H1 (cell line): ENCODE measurements around the gene NCAPD3. TPM values are rescaled to one million over a fixed set of nuclear protein-coding genes. Genes with fewer than 3 reads are reported as not detected.

Experiments
- CTCF ChIA-PET: fragments of 300-600 bp; sonication (Branson Sonifier 250); formaldehyde crosslinking; loops from one replicate; lab custom pipeline; 2021; ENCODE audit not compliant: partially characterized antibody; lab: Charles Lee
- POLR2A ChIA-PET: fragments of 300-600 bp; sonication (Branson Sonifier 250); formaldehyde crosslinking; loops from one replicate; lab custom pipeline; 2021; ENCODE audit warnings: inconsistent platforms; ENCODE audit not compliant: partially characterized antibody; lab: Charles Lee
- DNase-seq, 2 experiments: peaks; one replicate each; pipeline versions ENCODE4 v3.0.0 to v3.0.0-alpha.2; 2010 to 2022; ENCODE audit warnings: low spot score in 2 of 2, low read depth in 1 of 2, mixed read lengths in 1 of 2
- FAIRE-seq: peaks from 2 replicates; lab custom pipeline; 2011; peaks lifted over from hg19 to GRCh38; lab: Jason Lieb, UNC
- H2AFZ ChIP-seq: 2 replicates; pipeline ENCODE4 v1.8.1; 2012; ENCODE audit warnings: low read length, inconsistent platforms
- H2AK5ac ChIP-seq: 2 replicates; pipeline ENCODE4 v1.6.1; 2013; ENCODE audit warnings: low read depth, low read length
- H2BK120ac ChIP-seq: replicated peaks from 2 replicates; pipeline ENCODE3; 2013; ENCODE audit warnings: low read depth, low read length, inconsistent platforms
- H2BK12ac ChIP-seq: 2 replicates; pipeline ENCODE4 v1.6.1; 2013; ENCODE audit warnings: low read depth, low read length
- H2BK15ac ChIP-seq: 2 replicates; pipeline ENCODE4 v1.6.1; 2013; ENCODE audit warnings: low read length
- H2BK20ac ChIP-seq: 2 replicates; pipeline ENCODE4 v1.6.1; 2013; ENCODE audit warnings: low read length
- H2BK5ac ChIP-seq: 2 replicates; pipeline ENCODE4 v1.6.1; 2013; ENCODE audit warnings: low read depth, low read length
- H3K14ac ChIP-seq: 2 replicates; pipeline ENCODE4 v1.6.1; 2013; ENCODE audit warnings: inconsistent platforms; ENCODE audit not compliant: insufficient read length
- H3K18ac ChIP-seq: 2 replicates; pipeline ENCODE4 v1.6.1; 2013; ENCODE audit warnings: low read length; ENCODE audit errors: extremely low read depth
- H3K23ac ChIP-seq: 2 replicates; pipeline ENCODE4 v1.6.1; 2013; ENCODE audit warnings: inconsistent platforms; ENCODE audit not compliant: insufficient read length
- H3K23me2 ChIP-seq: 2 replicates; pipeline ENCODE4 v1.6.1; 2013; ENCODE audit warnings: low read depth, low read length
- H3K27ac ChIP-seq: 2 replicates; pipeline ENCODE4 v1.6.1; 2011; ENCODE audit warnings: low read depth, low read length, inconsistent platforms
- H3K27me3 ChIP-seq, 4 experiments: replicated peaks in 1 of 4; 1 replicate in 1 of 4; 2 replicates in 3 of 4; pipeline versions ENCODE4 v1.6.1 to v1.8.1; 2011 to 2013; ENCODE audit warnings: low read length in 3 of 4, mild to moderate bottlenecking in 3 of 4, inconsistent platforms in 2 of 4, mixed read lengths in 2 of 4, moderate library complexity in 1 of 4; ENCODE audit not compliant: control insufficient read depth in 3 of 4, insufficient read depth in 3 of 4; ENCODE audit errors: extremely low read depth in 1 of 4
- H3K36me3 ChIP-seq, 4 experiments: 2 replicates each; pipeline versions ENCODE4 v1.6.1 to v1.8.1; 2011 to 2013; ENCODE audit warnings: mild to moderate bottlenecking in 4 of 4, low read length in 3 of 4, moderate library complexity in 2 of 4, control low read depth in 1 of 4, inconsistent platforms in 1 of 4; ENCODE audit not compliant: insufficient read depth in 4 of 4, control insufficient read depth in 2 of 4
- H3K4ac ChIP-seq: replicated peaks from 2 replicates; pipeline ENCODE3; 2013; ENCODE audit warnings: low read length, low read depth, mixed read lengths, inconsistent platforms; ENCODE audit not compliant: insufficient read length
- H3K4me1 ChIP-seq, 4 experiments: replicated peaks in 1 of 4; 1 replicate in 1 of 4; 2 replicates in 3 of 4; pipeline versions ENCODE4 v1.6.1 to v1.8.1; 2011 to 2013; ENCODE audit warnings: low read length in 3 of 4, inconsistent platforms in 2 of 4, mixed read lengths in 1 of 4; ENCODE audit not compliant: insufficient read depth in 4 of 4, control insufficient read depth in 3 of 4
- H3K4me2 ChIP-seq, 2 experiments: 2 replicates each; pipeline versions ENCODE4 v1.6.1 to v1.8.1; 2011 to 2013; ENCODE audit warnings: low read depth in 2 of 2, low read length in 2 of 2, control low read depth in 1 of 2, inconsistent platforms in 1 of 2, mild to moderate bottlenecking in 1 of 2; ENCODE audit not compliant: insufficient read depth in 1 of 2
- H3K4me3 ChIP-seq, 4 experiments: fragments of 200-600, 300-600 bp in 1 of 4; sonication (generic), shearing (Covaris generic), sonication (Bioruptor Twin) in 1 of 4; 2 replicates each; pipeline versions ENCODE4 v1.5.1 to v1.8.1; 2011 to 2016; ENCODE audit warnings: low read length in 4 of 4, low read depth in 3 of 4, control low read depth in 2 of 4, inconsistent platforms in 2 of 4, mild to moderate bottlenecking in 2 of 4, mixed read lengths in 1 of 4, moderate library complexity in 1 of 4; ENCODE audit not compliant: insufficient read depth in 2 of 4; ENCODE audit errors: extremely low read depth in 1 of 4
- H3K56ac ChIP-seq: replicated peaks from 2 replicates; pipeline ENCODE3; 2013; ENCODE audit warnings: low read depth, mild to moderate bottlenecking, mixed read lengths, low read length, inconsistent platforms; ENCODE audit not compliant: insufficient read length
- H3K79me1 ChIP-seq: 2 replicates; pipeline ENCODE4 v1.6.1; 2013; ENCODE audit warnings: low read depth, low read length, control low read depth
- H3K79me2 ChIP-seq, 2 experiments: 2 replicates each; pipeline versions ENCODE4 v1.6.1 to v1.8.1; 2012 to 2013; ENCODE audit warnings: low read length in 2 of 2, mild to moderate bottlenecking in 2 of 2, inconsistent platforms in 1 of 2; ENCODE audit not compliant: insufficient read depth in 2 of 2, control insufficient read depth in 1 of 2
- H3K9ac ChIP-seq, 4 experiments: replicated peaks in 1 of 4; 1 replicate in 1 of 4; 2 replicates in 3 of 4; pipeline versions ENCODE4 v1.6.1 to v1.8.1; 2011 to 2013; ENCODE audit warnings: low read depth in 3 of 4, low read length in 3 of 4, control low read depth in 2 of 4, mild to moderate bottlenecking in 2 of 4, moderate library complexity in 2 of 4, inconsistent platforms in 1 of 4; ENCODE audit errors: extremely low read depth in 1 of 4
- H3K9me3 ChIP-seq, 2 experiments: 2 replicates each; pipeline versions ENCODE4 v1.6.1 to v1.8.1; 2012 to 2013; ENCODE audit warnings: mild to moderate bottlenecking in 2 of 2, moderate library complexity in 2 of 2, control low read depth in 1 of 2, inconsistent platforms in 1 of 2, low read depth in 1 of 2, low read length in 1 of 2, mixed read lengths in 1 of 2; ENCODE audit not compliant: insufficient read depth in 2 of 2
- H4K20me1 ChIP-seq, 2 experiments: replicated peaks in 1 of 2; 2 replicates each; pipeline versions ENCODE3 to v1.8.1; 2011 to 2013; ENCODE audit warnings: inconsistent platforms in 2 of 2, low read length in 2 of 2, mild to moderate bottlenecking in 1 of 2; ENCODE audit not compliant: insufficient read depth in 2 of 2, control insufficient read depth in 1 of 2
- H4K5ac ChIP-seq: 2 replicates; pipeline ENCODE4 v1.6.1; 2013; ENCODE audit warnings: low read length, low read depth, mixed read lengths, inconsistent platforms; ENCODE audit not compliant: insufficient read length
- H4K8ac ChIP-seq: 2 replicates; pipeline ENCODE4 v1.8.0; 2013; ENCODE audit warnings: mild to moderate bottlenecking, moderate library complexity, low read length, inconsistent platforms; ENCODE audit not compliant: insufficient read depth; ENCODE audit errors: extremely low read depth
- H4K91ac ChIP-seq: replicated peaks from 2 replicates; pipeline ENCODE3; 2013; ENCODE audit warnings: low read length, mixed read lengths, inconsistent platforms; ENCODE audit not compliant: insufficient read length
- CTCF ChIP-seq, 3 experiments: IDR thresholded peaks; 1 replicate in 2 of 3; 2 replicates in 1 of 3; pipeline versions ENCODE4 v1.5.1 to v1.6.1; 2011; ENCODE audit warnings: low read length in 3 of 3, mild to moderate bottlenecking in 3 of 3, inconsistent platforms in 2 of 3, low read depth in 1 of 3, moderate library complexity in 1 of 3; ENCODE audit not compliant: insufficient read depth in 1 of 3; ENCODE audit errors: control extremely low read depth in 1 of 3
- RAD21 ChIP-seq, 2 experiments: IDR thresholded peaks in 1 of 2; conservative IDR thresholded peaks in 1 of 2; 2 replicates each; pipeline ENCODE4 v1.6.1; 2011; ENCODE audit warnings: low read depth in 2 of 2, low read length in 2 of 2, improper control_type of control experiment in 1 of 2, inconsistent platforms in 1 of 2, mild to moderate bottlenecking in 1 of 2, moderate library complexity in 1 of 2
- TAF7 ChIP-seq: optimal IDR thresholded peaks from 2 replicates; pipeline ENCODE3; 2011; ENCODE audit warnings: low read depth, mild to moderate bottlenecking, inconsistent platforms, low read length, moderate library complexity, borderline replicate concordance
- TEAD4 ChIP-seq: IDR thresholded peaks from 2 replicates; pipeline ENCODE4 v1.6.1; 2012; ENCODE audit warnings: low read depth, low read length, inconsistent platforms, mixed read lengths
- WGBS, 2 experiments: shearing (Covaris generic) in 1 of 2; methylation state at CpG; one replicate each; pipeline versions ENCODE4 v1.1.6 to v1.1.7; 2013 to 2015; ENCODE audit warnings: low lambda C conversion rate in 2 of 2, mixed read lengths in 2 of 2, inconsistent platforms in 1 of 2, low coverage in 1 of 2, missing lambda C conversion rate in 1 of 2; ENCODE audit not compliant: insufficient replicate concordance in 2 of 2, insufficient coverage in 1 of 2, insufficient read length in 1 of 2; ENCODE audit errors: extremely low coverage in 1 of 2, missing lambda C conversion rate in 1 of 2; 5-methylcytosine and 5-hydroxymethylcytosine counted together
- polyA plus RNA-seq, 7 experiments: library from polyadenylated mRNA; depleted of rRNA in 3 of 7; stranded (reverse) in 5 of 7; unstranded in 2 of 7; fragments of >200 nt in 5 of 7; fragments of 200-250 nt in 2 of 7; gene quantifications; 1 replicate in 5 of 7; 2 replicates in 1 of 7; 4 replicates in 1 of 7; pipeline versions ENCODE4 v1.2.1 to v1.2.3, GENCODE V29; 2011 to 2013; ENCODE audit warnings: missing spikeins in 2 of 7, mixed read lengths in 2 of 7
- total RNA-seq: library from RNA; stranded (reverse); fragmentation: NEBNext Ultra II Directional; extraction: Animal tissue kit (Norgen Biotek cat#: 25700); gene quantifications from 2 replicates; pipeline ENCODE4 v1.2.1, GENCODE V29; 2021

NCAPD3 gene
- total and polyA plus RNA-seq, 2 of the 8 experiments (the other 6 are each of a cell fraction or from before 2014, with no cell fraction given), result 26.5 to 55.2 TPM

- 81% methylated on average over 10 of the region's 10 CpGs; no CpG with 5 or more reads in 1 of the 2 experiments for WGBS, 2 experiments
- no peak overlapping the region for H3K18ac ChIP-seq
- FAIRE-seq, result peak; percentile 82
These were observed 83.9 kb downstream of the NCAPD3 start for GRCh38 chr11:134139873-134140331.

More at GRCh38 chr11:134139873-134140331, 83.9 kb downstream of the NCAPD3 start:
- H3K23ac ChIP-seq, result no peak overlapping the region
- peaks cover 0 to 35% (median 9%) of the 10 kb centered on the region in 4 experiments; a peak in 5 of 8 replicates for H3K36me3 ChIP-seq
- CTCF ChIA-PET, result interaction anchor here (0.6 to 3.1 kb wide), 26 partner anchors 9 to 240 kb away, joined by 3 to 41 read pairs (median 4); no protein-coding TSS in a partner anchor
- H4K20me1 ChIP-seq, result no peaks in the 10 kb centered on the region
- no peak overlapping the region for H2BK120ac ChIP-seq
- no peaks in the 10 kb centered on the region for H3K27me3 ChIP-seq
- H3K9ac ChIP-seq, result no peak overlapping the region
- no peak overlapping the region for H3K4me3 ChIP-seq
- H2BK5ac ChIP-seq, result no peak overlapping the region
- no peak overlapping the region for H3K56ac ChIP-seq
- no peak overlapping the region for H3K4ac ChIP-seq
- H4K5ac ChIP-seq, result no peak overlapping the region
- no peak overlapping the region for H3K27ac ChIP-seq
- H3K4me2 ChIP-seq, result no peak overlapping the region
- no peak overlapping the region for H4K8ac ChIP-seq
- H3K79me2 ChIP-seq, result no peaks in the 10 kb centered on the region
- POLR2A ChIA-PET, result no interaction called here
- H2BK15ac ChIP-seq, result no peak overlapping the region
- no peak overlapping the region for H2AFZ ChIP-seq
- no peak overlapping the region for H4K91ac ChIP-seq
- H3K79me1 ChIP-seq, result no peaks in the 10 kb centered on the region; the same call in 1 of the 2 replicates
- no peaks in the 10 kb centered on the region for H3K23me2 ChIP-seq
- peak; percentile 41 to 75 for DNase-seq
- peaks cover 31 to 32% of the 10 kb centered on the region in 2 experiments for H3K9me3 ChIP-seq
- no peak overlapping the region for H2BK12ac ChIP-seq
- H3K4me1 ChIP-seq, result no peaks in the 10 kb centered on the region
- no peak overlapping the region for H2BK20ac ChIP-seq
- TF ChIP-seq TAF7 (no peak), CTCF (IDR thresholded peaks at IDR 0.05; ENCODE audit: control extremely low read depth in 1 of 3, insufficient read depth in 1 of 3, low read depth in 1 of 3, low read length in 3 of 3) (peak; percentile 50 to 93 (median 76)), TEAD4 (peak; percentile 36; the same call in 1 of the 2 replicates), RAD21 (IDR thresholded peaks at IDR 0.05 in 1 of 2, conservative IDR thresholded peaks at IDR 0.05 in 1 of 2; ENCODE audit: low read depth in 2 of 2, low read length in 2 of 2) (peak; percentile 90 to 93)
- TF ChIP-seq, all 59 proteins: peak for 3
- H2AK5ac ChIP-seq, result no peak overlapping the region
- no peak overlapping the region for H3K14ac ChIP-seq
